ENCODE data around the gene AGAP3.
A peak's percentile ranks its signal among the peaks of the same experiment; 100 is the strongest.

The AGAP3 gene

GRCh38 chr7:151088856-151089699, 2.8 kb downstream of the AGAP3 start:
- DNase-seq, result peak; percentile 57

- no peak for DNase-seq
These were observed 3.8 kb downstream of the AGAP3 start for GRCh38 chr7:151089893-151090730.

GRCh38 chr7:151091003-151091402, 4.7 kb downstream of the AGAP3 start:
- DNase-seq, result no peak

- DNase-seq, result peak; percentile 64
These were observed 5.2 kb downstream of the AGAP3 start for GRCh38 chr7:151091431-151091830.

- DNase-seq, result no peak
These were observed 5.7 kb downstream of the AGAP3 start for GRCh38 chr7:151091988-151092387.

GRCh38 chr7:151093748-151094147, 7.5 kb downstream of the AGAP3 start:
- no peak for DNase-seq

- no peak for DNase-seq
These were observed 8.4 kb downstream of the AGAP3 start for GRCh38 chr7:151094675-151095074.

GRCh38 chr7:151095123-151095797, 9.0 kb downstream of the AGAP3 start:
- no peak for DNase-seq

- no peak for DNase-seq
These were observed 9.7 kb downstream of the AGAP3 start for GRCh38 chr7:151095828-151096475.

- DNase-seq, result no peak
These were observed 13.4 kb downstream of the AGAP3 start for GRCh38 chr7:151099486-151100211.

- no peak for DNase-seq
These were observed 14.6 kb downstream of the AGAP3 start for GRCh38 chr7:151100921-151101320.

- DNase-seq, result no peak
These were observed 15.5 kb downstream of the AGAP3 start for GRCh38 chr7:151101621-151102396.

- DNase-seq, result no peak
These were observed 16.7 kb downstream of the AGAP3 start for GRCh38 chr7:151102991-151103390.

GRCh38 chr7:151103973-151104372, 17.7 kb downstream of the AGAP3 start:
- no peak for DNase-seq

GRCh38 chr7:151104411-151105235, 18.3 kb downstream of the AGAP3 start:
- no peak for DNase-seq

GRCh38 chr7:151107882-151108281, 21.6 kb downstream of the AGAP3 start:
- no peak for DNase-seq

GRCh38 chr7:151109094-151110048, 23.1 kb downstream of the AGAP3 start:
- DNase-seq, result no peak

- DNase-seq, result no peak
These were observed 24.1 kb downstream of the AGAP3 start for GRCh38 chr7:151110236-151110940.
